Measurements from ENCODE around the gene EGFR.

GRCh38 chr7:55092975-55093373, 74.2 kb downstream of the EGFR start:
- no peak for TF ChIP-seq EZH2 (IDR thresholded peaks at IDR 0.05; ENCODE audit: low read length, missing control alignments)
- no peak for TF ChIP-seq CTCF (conservative IDR thresholded peaks at IDR 0.05 in 1 of 2, IDR thresholded peaks at IDR 0.05 in 1 of 2; ENCODE audit: low read depth in 1 of 2, low read length in 2 of 2)

Measured in fibroblast of lung (primary cell).